IMR-90 (cell line): ENCODE measurements around the gene LONP1. TPM values are rescaled to one million over a fixed set of nuclear protein-coding genes. Genes with fewer than 3 reads are reported as not detected.
A peak's percentile ranks its signal among the peaks of the same experiment; 100 is the strongest.

Experiments
- ATAC-seq: fragments of 200-7000 bp; cut with Tn5 transposase; 2 replicates; pipeline ENCODE4 v1.9.1; 2020; ENCODE audit warnings: low read depth, mild to moderate bottlenecking, moderate library complexity
- BruUV-seq: library from RNA; stranded (reverse); fragments of 400-500 nt; replicated peaks from 2 replicates; lab custom pipeline; 2021; lab: Mats Ljungman, UMichigan
- CTCF ChIA-PET: fragments of 300-600 bp; formaldehyde crosslinking; extraction: SDS; loops from one replicate; lab custom pipeline; 2021; ENCODE audit warnings: antibody characterized with exemption; lab: Yijun Ruan, JAX
- POLR2A ChIA-PET: fragments of 300-600 bp; sonication (Branson Sonifier 250); formaldehyde crosslinking; loops from one replicate; lab custom pipeline; 2022; ENCODE audit warnings: antibody characterized with exemption; ENCODE audit not compliant: unreplicated experiment; lab: Charles Lee
- DNase-seq: peaks from one replicate; pipeline ENCODE4 v3.0.0; 2013
- H2AFZ ChIP-seq: replicated peaks from 2 replicates; pipeline ENCODE3; 2013; ENCODE audit warnings: low read length, mild to moderate bottlenecking; ENCODE audit not compliant: poor library complexity
- H2AK5ac ChIP-seq: 2 replicates; pipeline ENCODE4 v1.6.1; 2013; ENCODE audit warnings: low read depth, low read length, inconsistent platforms
- H2AK9ac ChIP-seq: replicated peaks from 2 replicates; pipeline ENCODE3; 2013; ENCODE audit warnings: mild to moderate bottlenecking, low read depth, low read length, moderate library complexity; ENCODE audit not compliant: poor library complexity
- H2BK120ac ChIP-seq: 2 replicates; pipeline ENCODE4 v1.6.1; 2013; ENCODE audit warnings: low read depth, low read length, inconsistent platforms
- H2BK15ac ChIP-seq: 3 replicates; pipeline ENCODE4 v1.6.1; 2013; ENCODE audit warnings: low read depth, low read length, inconsistent platforms
- H2BK20ac ChIP-seq: 2 replicates; pipeline ENCODE4 v1.6.1; 2013; ENCODE audit warnings: low read depth, mild to moderate bottlenecking, inconsistent platforms, low read length, moderate library complexity
- H2BK5ac ChIP-seq: 2 replicates; pipeline ENCODE4 v1.6.1; 2013; ENCODE audit warnings: mild to moderate bottlenecking, low read depth, low read length, inconsistent platforms; ENCODE audit not compliant: poor library complexity, severe bottlenecking
- H3K14ac ChIP-seq: replicated peaks from 2 replicates; pipeline ENCODE4 v1.6.1; 2013; ENCODE audit warnings: low read depth, low read length, inconsistent platforms
- H3K18ac ChIP-seq: 2 replicates; pipeline ENCODE4 v1.6.1; 2013; ENCODE audit warnings: low read depth, low read length, control low read depth
- H3K23ac ChIP-seq: 2 replicates; pipeline ENCODE4 v1.6.1; 2013; ENCODE audit warnings: low read depth, low read length, inconsistent platforms
- H3K27ac ChIP-seq: 2 replicates; pipeline ENCODE4 v1.5.1; 2013; ENCODE audit warnings: mild to moderate bottlenecking, control low read depth, low read length; ENCODE audit not compliant: insufficient read depth
- H3K27me3 ChIP-seq: 2 replicates; pipeline ENCODE4 v1.6.1; 2013; ENCODE audit warnings: low read length; ENCODE audit not compliant: control insufficient read depth, insufficient read depth
- H3K36me3 ChIP-seq: 2 replicates; pipeline ENCODE4 v1.6.1; 2013; ENCODE audit warnings: low read length, mixed read lengths; ENCODE audit not compliant: control insufficient read depth, insufficient read depth
- H3K4ac ChIP-seq: 2 replicates; pipeline ENCODE4 v1.6.1; 2013; ENCODE audit warnings: low read depth, low read length, inconsistent platforms
- H3K4me1 ChIP-seq: 2 replicates; pipeline ENCODE4 v1.6.1; 2013; ENCODE audit warnings: low read length, mixed read lengths; ENCODE audit not compliant: control insufficient read depth, insufficient read depth
- H3K4me2 ChIP-seq: 2 replicates; pipeline ENCODE4 v1.6.1; 2013; ENCODE audit warnings: low read depth, mild to moderate bottlenecking, control low read depth, low read length, moderate library complexity
- H3K4me3 ChIP-seq: 2 replicates; pipeline ENCODE4 v1.5.1; 2013; ENCODE audit warnings: low read depth, mild to moderate bottlenecking, control low read depth, low read length, moderate library complexity; ENCODE audit not compliant: insufficient read depth
- H3K56ac ChIP-seq: 2 replicates; pipeline ENCODE4 v1.6.1; 2013; ENCODE audit warnings: low read length, inconsistent platforms; ENCODE audit not compliant: insufficient read depth; ENCODE audit errors: extremely low read depth
- H3K79me1 ChIP-seq, 2 experiments: 2 replicates each; pipeline ENCODE4 v1.6.1; 2013; ENCODE audit warnings: low read length in 2 of 2, inconsistent platforms in 1 of 2, low read depth in 1 of 2
- H3K9ac ChIP-seq: 2 replicates; pipeline ENCODE4 v1.6.1; 2013; ENCODE audit warnings: low read depth, low read length, control low read depth
- H3K9me1 ChIP-seq: 2 replicates; pipeline ENCODE4 v1.6.1; 2013; ENCODE audit warnings: low read length, inconsistent platforms; ENCODE audit not compliant: insufficient read depth
- H3K9me3 ChIP-seq: 2 replicates; pipeline ENCODE4 v1.6.1; 2013; ENCODE audit warnings: low read length; ENCODE audit not compliant: control insufficient read depth, insufficient read depth
- H4K20me1 ChIP-seq: 2 replicates; pipeline ENCODE4 v1.6.1; 2013; ENCODE audit warnings: low read length, inconsistent platforms; ENCODE audit not compliant: insufficient read depth
- H4K5ac ChIP-seq: 2 replicates; pipeline ENCODE4 v1.6.1; 2013; ENCODE audit warnings: mild to moderate bottlenecking, low read depth, low read length, control low read depth
- H4K8ac ChIP-seq, 2 experiments: 2 replicates each; pipeline ENCODE4 v1.6.1; 2013; ENCODE audit warnings: low read depth in 2 of 2, low read length in 2 of 2, control low read depth in 1 of 2, inconsistent platforms in 1 of 2
- H4K91ac ChIP-seq: 2 replicates; pipeline ENCODE4 v1.6.1; 2013; ENCODE audit warnings: low read depth, low read length, inconsistent platforms; ENCODE audit not compliant: insufficient read depth
- BHLHE40 ChIP-seq: fragments of 150-350 bp; IDR thresholded peaks from 2 replicates; pipeline ENCODE4 v1.6.1; 2016; ENCODE audit warnings: mild to moderate bottlenecking, low read depth, low read length
- CEBPB ChIP-seq: IDR thresholded peaks from 2 replicates; pipeline ENCODE4 v1.6.1; 2012; ENCODE audit warnings: low read depth, low read length, improper control_type of control experiment
- CHD1 ChIP-seq: IDR thresholded peaks from 2 replicates; pipeline ENCODE4 v1.6.1; 2012; ENCODE audit warnings: low read depth, low read length, improper control_type of control experiment
- CTCF ChIP-seq: conservative IDR thresholded peaks from 2 replicates; pipeline ENCODE4 v1.5.1; 2012; ENCODE audit warnings: mild to moderate bottlenecking, low read depth, low read length, improper control_type of control experiment
- FOS ChIP-seq: fragments of 150-350 bp; IDR thresholded peaks from 2 replicates; pipeline ENCODE4 v1.6.1; 2016; ENCODE audit warnings: low read depth, low read length
- MAFK ChIP-seq: IDR thresholded peaks from 2 replicates; pipeline ENCODE4 v1.6.1; 2012; ENCODE audit warnings: low read depth, low read length, improper control_type of control experiment
- MAZ ChIP-seq: IDR thresholded peaks from 2 replicates; pipeline ENCODE4 v1.6.1; 2012; ENCODE audit warnings: low read depth, mild to moderate bottlenecking, low read length, improper control_type of control experiment, moderate library complexity, borderline replicate concordance
- MXI1 ChIP-seq: IDR thresholded peaks from 2 replicates; pipeline ENCODE4 v1.6.1; 2012; ENCODE audit warnings: low read depth, mild to moderate bottlenecking, low read length, moderate library complexity, borderline replicate concordance
- NFE2L2 ChIP-seq: fragments of 150-350 bp; IDR thresholded peaks from 2 replicates; pipeline ENCODE4 v1.6.1; 2016; ENCODE audit warnings: low read depth, mild to moderate bottlenecking, low read length
- POLR2A ChIP-seq: IDR thresholded peaks from 2 replicates; pipeline ENCODE4 v1.6.1; 2012; ENCODE audit warnings: mild to moderate bottlenecking, low read depth, low read length
- RAD21 ChIP-seq: IDR thresholded peaks from 2 replicates; pipeline ENCODE4 v1.6.1; 2012; ENCODE audit warnings: low read length, improper control_type of control experiment
- RCOR1 ChIP-seq: IDR thresholded peaks from 2 replicates; pipeline ENCODE4 v1.6.1; 2012; ENCODE audit warnings: mild to moderate bottlenecking, low read length, improper control_type of control experiment; ENCODE audit not compliant: insufficient replicate concordance
- RFX5 ChIP-seq: IDR thresholded peaks from 2 replicates; pipeline ENCODE4 v1.8.0; 2012; ENCODE audit warnings: low read depth, mild to moderate bottlenecking, low read length, moderate library complexity
- SMC3 ChIP-seq: fragments of 150-350 bp; IDR thresholded peaks from 2 replicates; pipeline ENCODE4 v1.6.1; 2016; ENCODE audit warnings: low read depth, mild to moderate bottlenecking, antibody characterized with exemption, low read length, moderate library complexity
- WGBS, 2 experiments: methylation state at CpG; one replicate each; pipeline versions ENCODE4 v1.1.5 to v1.1.7; 2013; ENCODE audit warnings: missing lambda C conversion rate in 2 of 2; ENCODE audit not compliant: insufficient read length in 1 of 2; ENCODE audit errors: extremely low coverage in 2 of 2; 5-methylcytosine and 5-hydroxymethylcytosine counted together
- dilution Hi-C: fragments of 300-500 bp; cut with HindIII; formaldehyde crosslinking; loops from one replicate; pipeline ENCODE4 v1.14.3; 2018; ENCODE audit warnings: low sequenced_read_pairs; ENCODE audit not compliant: unreplicated experiment
- in situ Hi-C: fragments of 300-500 bp; cut with MboI; formaldehyde crosslinking; loops from 3 replicates; pipeline ENCODE4 v1.14.3; 2019; ENCODE audit warnings: low sequenced_read_pairs, inconsistent platforms, mixed read lengths
- intact Hi-C: fragments of 100-400 bp; cut with micrococcal nuclease; formaldehyde crosslinking; loops from 2 replicates; pipeline ENCODE4 v1.10.0; 2022
- polyA plus RNA-seq, 3 experiments: library from polyadenylated mRNA; depleted of rRNA; stranded (reverse); fragments of >200 nt; gene quantifications; 2 replicates each; pipeline ENCODE4 v1.2.3, GENCODE V29; 2012; ENCODE audit warnings: low replicate concordance in 1 of 3
- total RNA-seq: library from RNA; depleted of rRNA; stranded (reverse); fragments of >200 nt; gene quantifications from 2 replicates; pipeline ENCODE4 v1.2.3, GENCODE V29; 2012
- TF ChIP-seq, protein P1 (sequence below): fragments of 150-350 bp; IDR thresholded peaks from 2 replicates; pipeline ENCODE4 v1.6.1; 2016; ENCODE audit warnings: low read depth, mild to moderate bottlenecking, low read length, moderate library complexity, borderline replicate concordance
- TF ChIP-seq, protein P2 (sequence below): fragments of 150-350 bp; IDR thresholded peaks from 2 replicates; pipeline ENCODE4 v1.6.1; 2017; ENCODE audit warnings: mild to moderate bottlenecking, antibody characterized with exemption, low read length, low read depth

Gene LONP1
- total and polyA plus RNA-seq, 2 of the 4 experiments (the other 2 are of a cell fraction), result 64.2 to 93.2 TPM

DNA sequence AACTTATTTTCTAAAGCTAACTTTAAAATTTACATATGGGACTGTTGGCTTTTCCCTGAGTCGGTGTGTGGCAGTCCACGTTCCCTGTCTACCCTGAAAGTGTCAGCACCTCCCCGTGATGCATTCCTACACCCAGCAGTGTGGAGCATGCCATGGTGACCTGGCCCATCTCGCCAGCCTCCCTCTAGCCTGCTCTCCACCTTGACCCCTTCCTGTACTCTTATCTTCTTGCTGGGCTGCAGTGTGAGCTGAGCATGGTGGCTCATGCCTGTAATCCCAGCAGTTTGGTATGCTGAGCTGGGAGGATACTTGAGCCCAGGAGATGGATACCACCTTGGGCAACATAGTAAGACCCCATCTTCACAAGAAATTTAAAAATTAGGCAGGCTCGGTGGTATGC is 65.0 kb downstream of the LONP1 start:
- TF ChIP-seq NFE2L2 (no peak), SMC3 (no peak), CHD1 (no peak), CEBPB (no peak), BHLHE40 (no peak), RFX5 (no peak), POLR2A (no peak), MAFK (no peak), RAD21 (no peak), RCOR1 (no peak), MAZ (no peak), MXI1 (no peak), CTCF (no peak), FOS (no peak)
- TF ChIP-seq, protein P1, sequence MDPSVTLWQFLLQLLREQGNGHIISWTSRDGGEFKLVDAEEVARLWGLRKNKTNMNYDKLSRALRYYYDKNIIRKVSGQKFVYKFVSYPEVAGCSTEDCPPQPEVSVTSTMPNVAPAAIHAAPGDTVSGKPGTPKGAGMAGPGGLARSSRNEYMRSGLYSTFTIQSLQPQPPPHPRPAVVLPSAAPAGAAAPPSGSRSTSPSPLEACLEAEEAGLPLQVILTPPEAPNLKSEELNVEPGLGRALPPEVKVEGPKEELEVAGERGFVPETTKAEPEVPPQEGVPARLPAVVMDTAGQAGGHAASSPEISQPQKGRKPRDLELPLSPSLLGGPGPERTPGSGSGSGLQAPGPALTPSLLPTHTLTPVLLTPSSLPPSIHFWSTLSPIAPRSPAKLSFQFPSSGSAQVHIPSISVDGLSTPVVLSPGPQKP, result no peak
- TF ChIP-seq, protein P2, sequence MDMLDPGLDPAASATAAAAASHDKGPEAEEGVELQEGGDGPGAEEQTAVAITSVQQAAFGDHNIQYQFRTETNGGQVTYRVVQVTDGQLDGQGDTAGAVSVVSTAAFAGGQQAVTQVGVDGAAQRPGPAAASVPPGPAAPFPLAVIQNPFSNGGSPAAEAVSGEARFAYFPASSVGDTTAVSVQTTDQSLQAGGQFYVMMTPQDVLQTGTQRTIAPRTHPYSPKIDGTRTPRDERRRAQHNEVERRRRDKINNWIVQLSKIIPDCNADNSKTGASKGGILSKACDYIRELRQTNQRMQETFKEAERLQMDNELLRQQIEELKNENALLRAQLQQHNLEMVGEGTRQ, result no peak

More for the DNA sequence above, 65.0 kb downstream of the LONP1 start:
- WGBS, 2 experiments, result 100% methylated on average over 2 of the region's 5 CpGs; no CpG with 5 or more reads in 1 of the 2 experiments
- H3K56ac ChIP-seq, result no peak overlapping the region
- H3K4me2 ChIP-seq, result no peak overlapping the region
- no peak overlapping the region for H3K18ac ChIP-seq
- no peak overlapping the region for H3K23ac ChIP-seq
- no peak overlapping the region for H2AFZ ChIP-seq
- peaks cover 17 to 32% of the 10 kb centered on the region in 2 experiments for H3K79me1 ChIP-seq
- DNase-seq (no peak), ATAC-seq (no peak)
- no peak overlapping the region for H2BK20ac ChIP-seq
- no peaks in the 10 kb centered on the region for H3K4me1 ChIP-seq
- no peak overlapping the region for H4K5ac ChIP-seq
- H4K8ac ChIP-seq, result no peak overlapping the region
- no peaks in the 10 kb centered on the region; the same call in 1 of the 2 replicates for H4K20me1 ChIP-seq
- H2BK5ac ChIP-seq, result no peak overlapping the region
- no peak overlapping the region for H3K9ac ChIP-seq
- peak overlapping the region; percentile 42 for H2AK9ac ChIP-seq
- H2BK120ac ChIP-seq, result no peak overlapping the region
- POLR2A ChIA-PET, result no interaction called here
- H2BK15ac ChIP-seq, result no peak overlapping the region
- H3K9me3 ChIP-seq, result no peaks in the 10 kb centered on the region
- 0 out of 2 replicates have a peak, but pooled peaks cover 2% of the 10 kb centered on the region for H3K9me1 ChIP-seq
- no TSS peak for BruUV-seq
- H2AK5ac ChIP-seq, result no peak overlapping the region
- in situ Hi-C loops (no loop called here), dilution Hi-C loops (no loop called here), intact Hi-C loops (no loop called here)
- no peak overlapping the region for H4K91ac ChIP-seq
- CTCF ChIA-PET, result no interaction called here
- H3K4ac ChIP-seq, result no peak overlapping the region
- H3K27ac ChIP-seq, result no peak overlapping the region
- H3K14ac ChIP-seq, result no peak overlapping the region
- no peak overlapping the region for H3K4me3 ChIP-seq
- H3K36me3 ChIP-seq, result peaks cover 79% of the 10 kb centered on the region
- no peaks in the 10 kb centered on the region for H3K27me3 ChIP-seq
